ENCODE data around the gene CEP41.

CEP41 gene

DNA sequence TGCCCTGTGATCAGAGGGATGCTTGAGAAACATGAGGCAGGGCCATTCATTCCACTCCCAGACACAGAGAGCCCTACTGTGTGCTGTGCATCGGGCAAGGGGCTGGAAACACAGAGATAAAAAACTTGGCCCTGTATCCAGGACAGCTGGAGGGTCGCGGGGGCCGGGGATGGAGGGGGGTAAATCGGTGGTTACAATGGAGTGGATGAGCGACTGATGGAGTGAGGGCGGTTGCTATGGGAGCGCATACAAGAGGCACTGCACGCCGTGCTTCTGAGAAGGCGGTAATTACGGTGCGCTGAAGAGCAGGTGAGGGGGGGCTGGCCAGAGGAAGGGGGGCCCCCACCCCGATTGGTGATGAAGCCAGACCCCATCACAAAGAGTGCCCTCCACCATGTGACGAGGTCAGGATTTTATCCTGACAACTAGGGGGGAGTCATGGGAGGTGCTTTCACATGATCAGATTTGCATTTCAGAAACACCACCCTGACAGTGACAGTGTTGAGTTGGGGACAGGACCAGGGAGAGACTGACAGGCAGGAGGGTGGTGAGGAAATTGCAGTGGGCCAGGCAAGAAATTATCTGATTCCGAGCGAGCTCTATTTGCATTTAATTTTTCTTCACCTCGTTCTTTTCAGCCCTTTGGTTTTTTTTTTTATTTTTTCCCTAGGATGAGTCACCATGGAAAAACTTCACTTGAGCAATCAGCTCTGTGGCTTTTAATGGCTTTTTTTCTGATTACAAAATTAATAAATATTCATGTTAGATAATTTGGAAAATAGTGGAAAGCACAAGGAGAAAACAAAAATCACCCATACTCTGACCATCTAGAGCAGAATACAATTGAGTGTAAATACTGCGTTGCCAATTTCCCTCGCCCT lies 88.4 kb downstream of the CEP41 start:
- FAIRE-seq (no peak), DNase-seq (ENCODE audit: insufficient read length, low spot score) (no peak)
- TF ChIP-seq, protein P1, sequence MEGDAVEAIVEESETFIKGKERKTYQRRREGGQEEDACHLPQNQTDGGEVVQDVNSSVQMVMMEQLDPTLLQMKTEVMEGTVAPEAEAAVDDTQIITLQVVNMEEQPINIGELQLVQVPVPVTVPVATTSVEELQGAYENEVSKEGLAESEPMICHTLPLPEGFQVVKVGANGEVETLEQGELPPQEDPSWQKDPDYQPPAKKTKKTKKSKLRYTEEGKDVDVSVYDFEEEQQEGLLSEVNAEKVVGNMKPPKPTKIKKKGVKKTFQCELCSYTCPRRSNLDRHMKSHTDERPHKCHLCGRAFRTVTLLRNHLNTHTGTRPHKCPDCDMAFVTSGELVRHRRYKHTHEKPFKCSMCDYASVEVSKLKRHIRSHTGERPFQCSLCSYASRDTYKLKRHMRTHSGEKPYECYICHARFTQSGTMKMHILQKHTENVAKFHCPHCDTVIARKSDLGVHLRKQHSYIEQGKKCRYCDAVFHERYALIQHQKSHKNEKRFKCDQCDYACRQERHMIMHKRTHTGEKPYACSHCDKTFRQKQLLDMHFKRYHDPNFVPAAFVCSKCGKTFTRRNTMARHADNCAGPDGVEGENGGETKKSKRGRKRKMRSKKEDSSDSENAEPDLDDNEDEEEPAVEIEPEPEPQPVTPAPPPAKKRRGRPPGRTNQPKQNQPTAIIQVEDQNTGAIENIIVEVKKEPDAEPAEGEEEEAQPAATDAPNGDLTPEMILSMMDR (IDR thresholded peaks at IDR 0.05; ENCODE audit: insufficient read depth, missing control alignments): no peak

DNA sequence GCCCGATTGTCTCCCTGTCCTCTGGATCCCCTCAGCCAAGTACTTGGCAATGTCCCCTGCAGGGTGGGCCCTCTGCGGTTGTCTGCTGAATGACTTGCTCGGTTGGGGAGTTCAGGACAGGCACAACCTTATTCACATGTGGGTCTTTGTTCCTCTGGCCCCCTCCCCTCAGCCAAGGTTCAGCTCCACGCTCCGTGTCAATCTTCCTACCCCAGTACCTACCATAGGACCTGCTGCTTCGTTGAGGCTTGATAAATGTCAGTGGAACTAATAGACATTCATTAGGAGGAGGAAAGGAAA lies 89.1 kb downstream of the CEP41 start:
- no peak for DNase-seq (ENCODE audit: insufficient read length, low spot score)
- TF ChIP-seq, protein P1 (IDR thresholded peaks at IDR 0.05; ENCODE audit: insufficient read depth, missing control alignments): no peak
- no peak for FAIRE-seq

DNA sequence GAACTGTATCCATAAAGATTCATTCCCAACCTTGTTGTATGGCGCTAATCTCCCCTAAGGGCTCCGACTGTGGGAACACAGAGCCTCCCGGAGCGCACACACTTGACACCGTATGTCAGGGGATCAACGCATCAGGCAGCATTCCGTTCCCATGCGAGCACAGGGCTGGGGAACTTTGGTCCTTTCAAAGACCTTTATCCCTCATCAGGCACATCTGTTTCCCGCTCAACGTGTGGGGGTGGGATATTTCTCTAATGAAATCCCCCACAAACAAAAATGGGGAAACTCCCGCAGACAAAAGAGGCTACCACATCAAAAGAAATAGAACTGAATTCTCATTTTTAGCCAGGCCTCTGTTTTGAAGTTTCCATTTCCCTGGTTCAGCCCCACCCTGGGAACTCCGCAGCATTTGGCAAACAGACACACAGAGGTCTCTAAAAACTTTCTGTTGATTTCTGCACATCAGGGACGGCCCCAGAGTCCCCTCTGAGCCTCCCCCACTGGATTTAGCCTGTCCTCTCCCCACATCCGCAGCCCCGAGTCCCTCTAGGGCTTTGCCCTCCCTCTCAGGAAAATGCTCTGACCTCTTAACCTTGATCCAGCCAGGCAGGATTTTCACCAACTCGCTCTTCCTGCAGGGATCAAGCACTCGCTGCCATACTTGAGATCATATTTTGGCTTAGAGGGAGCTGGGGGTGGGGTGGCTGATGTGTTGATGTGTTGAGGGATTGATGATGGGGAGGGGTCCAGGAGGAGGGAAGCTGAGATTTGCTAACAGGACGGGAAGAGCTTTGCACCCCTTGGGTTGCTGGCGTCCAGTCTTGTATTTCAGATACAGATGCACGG lies 89.6 kb downstream of the CEP41 start:
- TF ChIP-seq, protein P1 (IDR thresholded peaks at IDR 0.05; ENCODE audit: insufficient read depth, missing control alignments): no peak
- DNase-seq (ENCODE audit: insufficient read length, low spot score) (no peak), FAIRE-seq (no peak)

DNA sequence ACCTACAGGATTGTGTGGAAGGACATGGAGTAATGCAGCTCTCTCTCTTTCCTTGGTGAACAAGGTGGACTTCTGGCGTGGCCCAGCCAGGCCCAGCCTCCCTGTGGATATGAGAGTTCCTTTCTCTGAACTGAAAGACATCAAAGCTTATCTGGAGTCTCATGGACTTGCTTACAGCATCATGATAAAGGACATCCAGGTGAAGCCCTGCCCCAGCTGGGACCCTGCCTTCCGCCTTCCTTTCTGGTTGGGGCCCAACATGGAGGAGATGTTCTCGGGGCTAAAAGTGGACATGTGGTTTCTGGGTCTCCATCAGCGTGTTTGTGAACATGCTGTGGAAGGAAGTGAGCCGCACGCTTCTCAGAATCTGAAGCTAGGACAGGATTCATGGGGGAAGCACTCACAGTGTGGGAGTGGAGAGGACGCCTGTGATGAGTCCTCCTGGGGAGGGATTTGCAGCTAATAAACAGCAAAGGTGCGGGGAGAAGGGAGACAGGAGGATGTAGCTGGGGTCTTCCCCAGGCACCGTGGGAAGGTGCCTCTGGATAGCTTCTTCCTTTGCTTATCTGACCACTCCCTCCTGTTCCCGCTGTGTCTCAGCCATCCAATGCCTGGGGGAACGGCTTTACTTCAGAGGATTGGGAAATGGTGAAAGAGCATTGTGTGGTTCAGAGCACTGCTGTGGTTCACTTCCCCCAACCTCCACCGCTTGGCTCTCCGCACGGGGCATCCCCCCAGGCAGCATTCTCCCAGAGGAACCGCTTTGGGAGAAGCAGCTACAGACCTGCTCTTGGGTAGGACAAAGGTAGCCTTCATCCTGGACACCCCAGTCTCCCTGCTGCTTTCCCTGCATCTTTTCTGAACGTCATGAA lies 90.7 kb downstream of the CEP41 start:
- no peak for FAIRE-seq
- no peak for DNase-seq (ENCODE audit: insufficient read length, low spot score)
- TF ChIP-seq, protein P1 (IDR thresholded peaks at IDR 0.05; ENCODE audit: insufficient read depth, missing control alignments): no peak

DNA sequence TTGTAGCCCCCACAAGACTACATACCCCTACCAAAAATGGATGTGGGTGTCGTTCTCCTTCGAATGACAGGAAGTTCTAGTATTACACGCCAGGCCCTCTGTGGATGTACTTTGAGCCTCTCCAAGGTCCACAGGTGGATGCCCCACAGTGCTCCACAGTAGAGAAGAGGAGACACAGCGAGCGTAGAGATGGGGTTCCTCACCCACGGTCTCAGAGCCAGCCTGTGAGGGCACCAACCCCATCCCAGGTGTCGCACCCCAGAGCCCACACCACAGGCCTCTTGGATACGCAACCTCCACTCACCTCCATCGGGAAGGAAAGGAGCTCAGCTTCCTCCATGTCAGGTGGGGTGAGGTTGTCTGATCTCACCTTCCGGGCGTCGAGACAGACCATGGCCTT lies 93.9 kb downstream of the CEP41 start:
- TF ChIP-seq, protein P1 (IDR thresholded peaks at IDR 0.05; ENCODE audit: insufficient read depth, missing control alignments): no peak
- no peak for DNase-seq (ENCODE audit: insufficient read length, low spot score)
- FAIRE-seq: no peak

DNA sequence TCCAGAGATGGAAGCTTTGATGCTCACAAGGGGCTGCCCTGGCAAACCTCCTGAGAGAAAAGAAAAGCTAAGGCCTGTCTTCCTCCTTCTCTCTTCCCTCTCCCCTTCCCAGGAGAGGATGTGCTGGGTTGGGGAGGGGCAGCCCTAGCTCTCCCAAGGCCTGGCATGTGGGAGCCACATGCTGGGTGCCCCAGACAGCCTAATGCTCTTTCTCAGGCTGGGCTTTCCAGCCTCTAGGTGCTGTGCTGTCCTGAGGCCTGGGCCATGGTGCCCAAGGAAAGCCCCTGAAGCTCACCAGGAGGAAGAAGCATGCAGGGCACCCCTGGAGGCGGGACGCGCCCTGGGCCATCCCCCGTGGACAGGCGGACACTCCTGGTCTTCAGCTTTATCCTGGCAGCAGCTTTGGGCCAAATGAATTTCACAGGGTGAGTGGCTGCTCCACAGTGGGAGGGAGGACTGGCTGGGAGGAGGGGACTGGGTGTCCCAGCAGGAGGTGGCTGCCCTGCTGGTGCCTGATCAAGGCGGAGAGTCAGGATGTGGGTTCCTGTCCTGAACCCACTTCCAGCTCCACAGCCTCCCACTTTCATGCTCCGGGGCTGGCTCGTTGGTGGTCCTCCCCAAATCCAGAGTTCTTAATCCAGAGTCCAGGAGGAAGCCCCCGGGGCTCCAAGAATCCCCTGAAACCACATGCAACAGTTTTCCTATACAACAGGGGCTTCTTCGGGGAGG lies 94.5 kb downstream of the CEP41 start:
- no peak for FAIRE-seq
- TF ChIP-seq, protein P1 (IDR thresholded peaks at IDR 0.05; ENCODE audit: insufficient read depth, missing control alignments): no peak
- DNase-seq (ENCODE audit: insufficient read length, low spot score): no peak
